IMR-90 (cell line): ENCODE data around the gene REV3L. TPM values are rescaled to one million over a fixed set of nuclear protein-coding genes. Genes with fewer than 3 reads are reported as not detected.

Source experiments
- ATAC-seq: fragments of 200-7000 bp; cut with Tn5 transposase; 2 replicates; pipeline ENCODE4 v1.9.1; 2020; ENCODE audit warnings: low read depth, mild to moderate bottlenecking, moderate library complexity
- BruUV-seq: library from RNA; stranded (reverse); fragments of 400-500 nt; replicated peaks from 2 replicates; lab custom pipeline; 2021; lab: Mats Ljungman, UMichigan
- CTCF ChIA-PET: fragments of 300-600 bp; formaldehyde crosslinking; extraction: SDS; loops from one replicate; lab custom pipeline; 2021; ENCODE audit warnings: antibody characterized with exemption; lab: Yijun Ruan, JAX
- POLR2A ChIA-PET: fragments of 300-600 bp; sonication (Branson Sonifier 250); formaldehyde crosslinking; loops from one replicate; lab custom pipeline; 2022; ENCODE audit warnings: antibody characterized with exemption; ENCODE audit not compliant: unreplicated experiment; lab: Charles Lee
- DNase-seq: peaks from one replicate; pipeline ENCODE4 v3.0.0; 2013
- H2AFZ ChIP-seq: replicated peaks from 2 replicates; pipeline ENCODE3; 2013; ENCODE audit warnings: low read length, mild to moderate bottlenecking; ENCODE audit not compliant: poor library complexity
- H2AK5ac ChIP-seq: 2 replicates; pipeline ENCODE4 v1.6.1; 2013; ENCODE audit warnings: low read depth, low read length, inconsistent platforms
- H2AK9ac ChIP-seq: replicated peaks from 2 replicates; pipeline ENCODE3; 2013; ENCODE audit warnings: mild to moderate bottlenecking, low read depth, low read length, moderate library complexity; ENCODE audit not compliant: poor library complexity
- H2BK120ac ChIP-seq: 2 replicates; pipeline ENCODE4 v1.6.1; 2013; ENCODE audit warnings: low read depth, low read length, inconsistent platforms
- H2BK15ac ChIP-seq: 3 replicates; pipeline ENCODE4 v1.6.1; 2013; ENCODE audit warnings: low read depth, low read length, inconsistent platforms
- H2BK20ac ChIP-seq: 2 replicates; pipeline ENCODE4 v1.6.1; 2013; ENCODE audit warnings: low read depth, mild to moderate bottlenecking, inconsistent platforms, low read length, moderate library complexity
- H2BK5ac ChIP-seq: 2 replicates; pipeline ENCODE4 v1.6.1; 2013; ENCODE audit warnings: mild to moderate bottlenecking, low read depth, low read length, inconsistent platforms; ENCODE audit not compliant: poor library complexity, severe bottlenecking
- H3K14ac ChIP-seq: replicated peaks from 2 replicates; pipeline ENCODE4 v1.6.1; 2013; ENCODE audit warnings: low read depth, low read length, inconsistent platforms
- H3K18ac ChIP-seq: 2 replicates; pipeline ENCODE4 v1.6.1; 2013; ENCODE audit warnings: low read depth, low read length, control low read depth
- H3K23ac ChIP-seq: 2 replicates; pipeline ENCODE4 v1.6.1; 2013; ENCODE audit warnings: low read depth, low read length, inconsistent platforms
- H3K27ac ChIP-seq: 2 replicates; pipeline ENCODE4 v1.5.1; 2013; ENCODE audit warnings: mild to moderate bottlenecking, control low read depth, low read length; ENCODE audit not compliant: insufficient read depth
- H3K27me3 ChIP-seq: 2 replicates; pipeline ENCODE4 v1.6.1; 2013; ENCODE audit warnings: low read length; ENCODE audit not compliant: control insufficient read depth, insufficient read depth
- H3K36me3 ChIP-seq: 2 replicates; pipeline ENCODE4 v1.6.1; 2013; ENCODE audit warnings: low read length, mixed read lengths; ENCODE audit not compliant: control insufficient read depth, insufficient read depth
- H3K4ac ChIP-seq: 2 replicates; pipeline ENCODE4 v1.6.1; 2013; ENCODE audit warnings: low read depth, low read length, inconsistent platforms
- H3K4me1 ChIP-seq: 2 replicates; pipeline ENCODE4 v1.6.1; 2013; ENCODE audit warnings: low read length, mixed read lengths; ENCODE audit not compliant: control insufficient read depth, insufficient read depth
- H3K4me2 ChIP-seq: 2 replicates; pipeline ENCODE4 v1.6.1; 2013; ENCODE audit warnings: low read depth, mild to moderate bottlenecking, control low read depth, low read length, moderate library complexity
- H3K4me3 ChIP-seq: 2 replicates; pipeline ENCODE4 v1.5.1; 2013; ENCODE audit warnings: low read depth, mild to moderate bottlenecking, control low read depth, low read length, moderate library complexity; ENCODE audit not compliant: insufficient read depth
- H3K56ac ChIP-seq: 2 replicates; pipeline ENCODE4 v1.6.1; 2013; ENCODE audit warnings: low read length, inconsistent platforms; ENCODE audit not compliant: insufficient read depth; ENCODE audit errors: extremely low read depth
- H3K79me1 ChIP-seq, 2 experiments: 2 replicates each; pipeline ENCODE4 v1.6.1; 2013; ENCODE audit warnings: low read length in 2 of 2, inconsistent platforms in 1 of 2, low read depth in 1 of 2
- H3K9ac ChIP-seq: 2 replicates; pipeline ENCODE4 v1.6.1; 2013; ENCODE audit warnings: low read depth, low read length, control low read depth
- H3K9me1 ChIP-seq: 2 replicates; pipeline ENCODE4 v1.6.1; 2013; ENCODE audit warnings: low read length, inconsistent platforms; ENCODE audit not compliant: insufficient read depth
- H3K9me3 ChIP-seq: 2 replicates; pipeline ENCODE4 v1.6.1; 2013; ENCODE audit warnings: low read length; ENCODE audit not compliant: control insufficient read depth, insufficient read depth
- H4K20me1 ChIP-seq: 2 replicates; pipeline ENCODE4 v1.6.1; 2013; ENCODE audit warnings: low read length, inconsistent platforms; ENCODE audit not compliant: insufficient read depth
- H4K5ac ChIP-seq: 2 replicates; pipeline ENCODE4 v1.6.1; 2013; ENCODE audit warnings: mild to moderate bottlenecking, low read depth, low read length, control low read depth
- H4K8ac ChIP-seq, 2 experiments: 2 replicates each; pipeline ENCODE4 v1.6.1; 2013; ENCODE audit warnings: low read depth in 2 of 2, low read length in 2 of 2, control low read depth in 1 of 2, inconsistent platforms in 1 of 2
- H4K91ac ChIP-seq: 2 replicates; pipeline ENCODE4 v1.6.1; 2013; ENCODE audit warnings: low read depth, low read length, inconsistent platforms; ENCODE audit not compliant: insufficient read depth
- BHLHE40 ChIP-seq: fragments of 150-350 bp; IDR thresholded peaks from 2 replicates; pipeline ENCODE4 v1.6.1; 2016; ENCODE audit warnings: mild to moderate bottlenecking, low read depth, low read length
- CEBPB ChIP-seq: IDR thresholded peaks from 2 replicates; pipeline ENCODE4 v1.6.1; 2012; ENCODE audit warnings: low read depth, low read length, improper control_type of control experiment
- MAFK ChIP-seq: IDR thresholded peaks from 2 replicates; pipeline ENCODE4 v1.6.1; 2012; ENCODE audit warnings: low read depth, low read length, improper control_type of control experiment
- MAZ ChIP-seq: IDR thresholded peaks from 2 replicates; pipeline ENCODE4 v1.6.1; 2012; ENCODE audit warnings: low read depth, mild to moderate bottlenecking, low read length, improper control_type of control experiment, moderate library complexity, borderline replicate concordance
- MXI1 ChIP-seq: IDR thresholded peaks from 2 replicates; pipeline ENCODE4 v1.6.1; 2012; ENCODE audit warnings: low read depth, mild to moderate bottlenecking, low read length, moderate library complexity, borderline replicate concordance
- NFE2L2 ChIP-seq: fragments of 150-350 bp; IDR thresholded peaks from 2 replicates; pipeline ENCODE4 v1.6.1; 2016; ENCODE audit warnings: low read depth, mild to moderate bottlenecking, low read length
- RAD21 ChIP-seq: IDR thresholded peaks from 2 replicates; pipeline ENCODE4 v1.6.1; 2012; ENCODE audit warnings: low read length, improper control_type of control experiment
- RCOR1 ChIP-seq: IDR thresholded peaks from 2 replicates; pipeline ENCODE4 v1.6.1; 2012; ENCODE audit warnings: mild to moderate bottlenecking, low read length, improper control_type of control experiment; ENCODE audit not compliant: insufficient replicate concordance
- RFX5 ChIP-seq: IDR thresholded peaks from 2 replicates; pipeline ENCODE4 v1.8.0; 2012; ENCODE audit warnings: low read depth, mild to moderate bottlenecking, low read length, moderate library complexity
- SMC3 ChIP-seq: fragments of 150-350 bp; IDR thresholded peaks from 2 replicates; pipeline ENCODE4 v1.6.1; 2016; ENCODE audit warnings: low read depth, mild to moderate bottlenecking, antibody characterized with exemption, low read length, moderate library complexity
- WGBS, 2 experiments: methylation state at CpG; one replicate each; pipeline versions ENCODE4 v1.1.5 to v1.1.7; 2013; ENCODE audit warnings: missing lambda C conversion rate in 2 of 2; ENCODE audit not compliant: insufficient read length in 1 of 2; ENCODE audit errors: extremely low coverage in 2 of 2; 5-methylcytosine and 5-hydroxymethylcytosine counted together
- dilution Hi-C: fragments of 300-500 bp; cut with HindIII; formaldehyde crosslinking; loops from one replicate; pipeline ENCODE4 v1.14.3; 2018; ENCODE audit warnings: low sequenced_read_pairs; ENCODE audit not compliant: unreplicated experiment
- in situ Hi-C: fragments of 300-500 bp; cut with MboI; formaldehyde crosslinking; loops from 3 replicates; pipeline ENCODE4 v1.14.3; 2019; ENCODE audit warnings: low sequenced_read_pairs, inconsistent platforms, mixed read lengths
- intact Hi-C: fragments of 100-400 bp; cut with micrococcal nuclease; formaldehyde crosslinking; loops from 2 replicates; pipeline ENCODE4 v1.10.0; 2022
- polyA plus RNA-seq, 3 experiments: library from polyadenylated mRNA; depleted of rRNA; stranded (reverse); fragments of >200 nt; gene quantifications; 2 replicates each; pipeline ENCODE4 v1.2.3, GENCODE V29; 2012; ENCODE audit warnings: low replicate concordance in 1 of 3
- total RNA-seq: library from RNA; depleted of rRNA; stranded (reverse); fragments of >200 nt; gene quantifications from 2 replicates; pipeline ENCODE4 v1.2.3, GENCODE V29; 2012
- TF ChIP-seq, protein P1 (sequence below): conservative IDR thresholded peaks from 2 replicates; pipeline ENCODE4 v1.5.1; 2012; ENCODE audit warnings: mild to moderate bottlenecking, low read depth, low read length, improper control_type of control experiment
- TF ChIP-seq, protein P2 (sequence below): fragments of 150-350 bp; IDR thresholded peaks from 2 replicates; pipeline ENCODE4 v1.6.1; 2017; ENCODE audit warnings: mild to moderate bottlenecking, antibody characterized with exemption, low read length, low read depth
- TF ChIP-seq, protein P3 (sequence below): fragments of 150-350 bp; IDR thresholded peaks from 2 replicates; pipeline ENCODE4 v1.6.1; 2016; ENCODE audit warnings: low read depth, mild to moderate bottlenecking, low read length, moderate library complexity, borderline replicate concordance

REV3L gene
- total and polyA plus RNA-seq, 2 of the 4 experiments (the other 2 are of a cell fraction), result 7.4 to 15.4 TPM

DNA sequence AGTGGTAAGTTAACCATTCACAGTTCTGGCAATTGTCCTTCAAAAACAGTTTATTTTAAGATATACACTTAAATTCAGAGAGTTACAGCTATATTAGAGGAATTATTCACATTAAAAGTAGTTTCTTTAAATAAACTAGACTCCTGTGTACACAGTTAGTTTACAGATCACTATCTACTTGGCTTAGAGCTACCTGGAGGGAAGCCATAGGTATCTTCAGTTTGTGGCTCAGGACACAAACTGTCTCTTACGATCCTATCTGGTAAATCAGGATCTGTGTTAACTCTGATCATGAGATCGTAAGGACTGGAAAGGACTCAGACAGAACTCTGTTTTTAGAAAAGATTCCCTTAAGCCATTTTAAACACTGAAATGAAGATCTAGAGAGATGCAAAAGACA lies 160.9 kb downstream of the REV3L start:
- H3K4me2 ChIP-seq, result no peak overlapping the region
- H2BK5ac ChIP-seq, result no peak overlapping the region
- no peaks in the 10 kb centered on the region for H3K9me3 ChIP-seq
- no peak overlapping the region for H3K27ac ChIP-seq
- no peak overlapping the region for H2BK20ac ChIP-seq
- intact Hi-C loops, result no loop called here
- H3K23ac ChIP-seq, result no peak overlapping the region
- dilution Hi-C loops, result no loop called here
- H2AK9ac ChIP-seq, result no peak overlapping the region
- no peak overlapping the region for H2BK120ac ChIP-seq
- WGBS, 2 experiments, result no CpG with 5 or more reads among the region's 2 CpGs
- H3K79me1 ChIP-seq, result peaks cover 0 to 3% of the 10 kb centered on the region in 2 experiments; a peak in 2 of 4 replicates
- H4K20me1 ChIP-seq, result no peaks in the 10 kb centered on the region
- H4K91ac ChIP-seq, result no peak overlapping the region
- H4K8ac ChIP-seq, result no peak overlapping the region
- ATAC-seq (no peak), DNase-seq (no peak)
- peaks cover 31% of the 10 kb centered on the region for H3K36me3 ChIP-seq
- no peak overlapping the region for H3K4me3 ChIP-seq
- TF ChIP-seq MAFK (no peak), SMC3 (no peak), RCOR1 (no peak), BHLHE40 (no peak), CEBPB (no peak), MAZ (no peak), NFE2L2 (no peak), RAD21 (no peak), RFX5 (no peak), MXI1 (no peak)
- TF ChIP-seq, protein P1, sequence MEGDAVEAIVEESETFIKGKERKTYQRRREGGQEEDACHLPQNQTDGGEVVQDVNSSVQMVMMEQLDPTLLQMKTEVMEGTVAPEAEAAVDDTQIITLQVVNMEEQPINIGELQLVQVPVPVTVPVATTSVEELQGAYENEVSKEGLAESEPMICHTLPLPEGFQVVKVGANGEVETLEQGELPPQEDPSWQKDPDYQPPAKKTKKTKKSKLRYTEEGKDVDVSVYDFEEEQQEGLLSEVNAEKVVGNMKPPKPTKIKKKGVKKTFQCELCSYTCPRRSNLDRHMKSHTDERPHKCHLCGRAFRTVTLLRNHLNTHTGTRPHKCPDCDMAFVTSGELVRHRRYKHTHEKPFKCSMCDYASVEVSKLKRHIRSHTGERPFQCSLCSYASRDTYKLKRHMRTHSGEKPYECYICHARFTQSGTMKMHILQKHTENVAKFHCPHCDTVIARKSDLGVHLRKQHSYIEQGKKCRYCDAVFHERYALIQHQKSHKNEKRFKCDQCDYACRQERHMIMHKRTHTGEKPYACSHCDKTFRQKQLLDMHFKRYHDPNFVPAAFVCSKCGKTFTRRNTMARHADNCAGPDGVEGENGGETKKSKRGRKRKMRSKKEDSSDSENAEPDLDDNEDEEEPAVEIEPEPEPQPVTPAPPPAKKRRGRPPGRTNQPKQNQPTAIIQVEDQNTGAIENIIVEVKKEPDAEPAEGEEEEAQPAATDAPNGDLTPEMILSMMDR, result no peak
- TF ChIP-seq, protein P2, sequence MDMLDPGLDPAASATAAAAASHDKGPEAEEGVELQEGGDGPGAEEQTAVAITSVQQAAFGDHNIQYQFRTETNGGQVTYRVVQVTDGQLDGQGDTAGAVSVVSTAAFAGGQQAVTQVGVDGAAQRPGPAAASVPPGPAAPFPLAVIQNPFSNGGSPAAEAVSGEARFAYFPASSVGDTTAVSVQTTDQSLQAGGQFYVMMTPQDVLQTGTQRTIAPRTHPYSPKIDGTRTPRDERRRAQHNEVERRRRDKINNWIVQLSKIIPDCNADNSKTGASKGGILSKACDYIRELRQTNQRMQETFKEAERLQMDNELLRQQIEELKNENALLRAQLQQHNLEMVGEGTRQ, result no peak
- TF ChIP-seq, protein P3, sequence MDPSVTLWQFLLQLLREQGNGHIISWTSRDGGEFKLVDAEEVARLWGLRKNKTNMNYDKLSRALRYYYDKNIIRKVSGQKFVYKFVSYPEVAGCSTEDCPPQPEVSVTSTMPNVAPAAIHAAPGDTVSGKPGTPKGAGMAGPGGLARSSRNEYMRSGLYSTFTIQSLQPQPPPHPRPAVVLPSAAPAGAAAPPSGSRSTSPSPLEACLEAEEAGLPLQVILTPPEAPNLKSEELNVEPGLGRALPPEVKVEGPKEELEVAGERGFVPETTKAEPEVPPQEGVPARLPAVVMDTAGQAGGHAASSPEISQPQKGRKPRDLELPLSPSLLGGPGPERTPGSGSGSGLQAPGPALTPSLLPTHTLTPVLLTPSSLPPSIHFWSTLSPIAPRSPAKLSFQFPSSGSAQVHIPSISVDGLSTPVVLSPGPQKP, result no peak
- H3K27me3 ChIP-seq, result no peaks in the 10 kb centered on the region
- H3K4ac ChIP-seq, result no peak overlapping the region
- H2AK5ac ChIP-seq, result no peak overlapping the region
- in situ Hi-C loops, result no loop called here
- CTCF ChIA-PET, result no interaction called here
- no peak overlapping the region for H2BK15ac ChIP-seq
- POLR2A ChIA-PET, result no interaction called here
- H3K18ac ChIP-seq, result no peak overlapping the region
- no peak overlapping the region for H4K5ac ChIP-seq
- H2AFZ ChIP-seq, result no peak overlapping the region
- H3K14ac ChIP-seq, result no peak overlapping the region
- no peak overlapping the region for H3K9ac ChIP-seq
- no peak overlapping the region for H3K56ac ChIP-seq
- no peaks in the 10 kb centered on the region for H3K9me1 ChIP-seq
- H3K4me1 ChIP-seq, result no peaks in the 10 kb centered on the region
- no TSS peak for BruUV-seq
